ENCODE results near the gene CSF3. TPM values are rescaled to one million over a fixed set of nuclear protein-coding genes. Genes with fewer than 3 reads are reported as not detected.
A peak's percentile ranks its signal among the peaks of the same experiment; 100 is the strongest.

The CSF3 gene
- total and polyA plus RNA-seq, 2 of the 13 experiments (the other 11 are each of a cell fraction or from before 2014, with no cell fraction given) = 0.09 TPM; not detected in 1

GRCh38 chr17:40038882-40039513, 23.8 kb downstream of the CSF3 start (continued):
- TF ChIP-seq TFE3 (CRISPR knock-in tag; IDR thresholded peaks at IDR 0.05) = 0 out of 2 replicates have a peak, but pooled peaks have one; percentile 33
- peak in 1 of 2 experiments; percentile 72; a peak in 1 of 4 replicates for TF ChIP-seq HMGXB4 (CRISPR knock-in tag; IDR thresholded peaks at IDR 0.05; ENCODE audit: borderline replicate concordance in 1 of 2, low read depth in 1 of 2)
- 0 out of 2 replicates have a peak, but pooled peaks have one; percentile 21 for TF ChIP-seq MIXL1 (CRISPR knock-in tag; IDR thresholded peaks at IDR 0.05)
- TF ChIP-seq GLI4 (CRISPR knock-in tag; IDR thresholded peaks at IDR 0.05; ENCODE audit: borderline replicate concordance) = no peak
- TF ChIP-seq ZNF331 (CRISPR knock-in tag; IDR thresholded peaks at IDR 0.05) = peak; percentile 61; the same call in 1 of the 2 replicates
- no peak for TF ChIP-seq TRAFD1 (CRISPR knock-in tag; IDR thresholded peaks at IDR 0.05; ENCODE audit: borderline replicate concordance)
- peak; percentile 55; the same call in 1 of the 2 replicates for TF ChIP-seq THAP11 (CRISPR knock-in tag; IDR thresholded peaks at IDR 0.05)
- no peak for TF ChIP-seq SOX6 (IDR thresholded peaks at IDR 0.05)
- 0 out of 2 replicates have a peak, but pooled peaks have one; percentile 20 for TF ChIP-seq SOX6 (CRISPR knock-in tag; IDR thresholded peaks at IDR 0.05)
- TF ChIP-seq ARID4A (CRISPR knock-in tag; IDR thresholded peaks at IDR 0.05; ENCODE audit: borderline replicate concordance) = peak; percentile 36; the same call in 1 of the 2 replicates
- peak; percentile 71; the same call in 1 of the 2 replicates for TF ChIP-seq THRA (CRISPR knock-in tag; IDR thresholded peaks at IDR 0.05; ENCODE audit: borderline replicate concordance)
- peak; percentile 81 for TF ChIP-seq CTCF (CRISPR knock-in tag; IDR thresholded peaks at IDR 0.05)
- 0 out of 2 replicates have a peak, but pooled peaks have one; percentile 38 for TF ChIP-seq KAT8 (CRISPR knock-in tag; IDR thresholded peaks at IDR 0.05)
- TF ChIP-seq PLRG1 (conservative IDR thresholded peaks at IDR 0.05) = no peak
- TF ChIP-seq MYNN (CRISPR knock-in tag; IDR thresholded peaks at IDR 0.05; ENCODE audit: low read depth) = 0 out of 2 replicates have a peak, but pooled peaks have one; percentile 75
- peak; percentile 99 for TF ChIP-seq TEAD3 (CRISPR knock-in tag; optimal IDR thresholded peaks at IDR 0.05; ENCODE audit: borderline replicate concordance)

Measured in HepG2 (cell line).